AG10803 (cell line): ENCODE measurements around the gene ASCC1.

Source experiments
- DNase-seq: peaks from one replicate; pipeline ENCODE4 v3.0.0; 2010; ENCODE audit warnings: low read depth
- H3K4me3 ChIP-seq: 2 replicates; pipeline ENCODE4 v1.5.1; 2011; ENCODE audit warnings: mild to moderate bottlenecking, low read length, control low read depth
- TF ChIP-seq, protein P1 (sequence below): conservative IDR thresholded peaks from 2 replicates; pipeline ENCODE4 v1.5.1; 2011; ENCODE audit warnings: mild to moderate bottlenecking, low read length, control low read depth, inconsistent platforms

Gene ASCC1

DNA sequence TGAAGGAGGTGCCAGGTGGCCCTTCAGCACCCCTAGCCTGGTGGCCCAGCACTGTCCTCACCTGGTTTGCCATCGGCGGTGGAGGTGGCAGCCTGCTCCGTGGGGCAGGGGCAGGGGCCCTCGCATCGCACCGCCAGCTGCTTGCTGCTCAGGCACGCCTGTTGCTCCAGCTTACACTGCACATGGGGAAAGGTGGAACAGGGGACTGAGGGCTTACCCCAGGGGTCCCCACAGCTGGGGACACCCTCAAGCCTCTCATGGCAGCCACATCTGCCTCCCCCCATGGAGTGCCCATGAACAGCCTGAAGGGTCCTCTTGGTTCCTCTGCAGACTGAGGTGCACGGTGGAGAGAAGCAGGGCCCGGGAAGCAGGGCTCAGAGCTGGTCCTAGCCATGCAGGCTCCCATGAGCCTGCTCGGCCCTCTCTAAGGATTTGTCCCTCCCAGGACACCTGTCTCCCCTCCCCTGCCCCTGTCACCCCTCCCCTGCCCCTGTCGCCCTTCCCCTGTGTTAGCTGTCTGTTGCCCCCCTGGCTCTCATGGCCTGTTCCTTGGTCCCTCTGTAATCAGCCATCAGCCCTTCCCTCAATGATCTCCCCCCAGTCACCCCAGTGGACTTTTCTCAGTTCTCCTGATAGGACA is 147.8 kb downstream of the ASCC1 start:
- DNase-seq, result no peak
- H3K4me3 ChIP-seq, result no peak overlapping the region

GRCh38 chr10:72067463-72068125 is 148.5 kb downstream of the ASCC1 start:
- no peak for DNase-seq
- TF ChIP-seq, protein P1, sequence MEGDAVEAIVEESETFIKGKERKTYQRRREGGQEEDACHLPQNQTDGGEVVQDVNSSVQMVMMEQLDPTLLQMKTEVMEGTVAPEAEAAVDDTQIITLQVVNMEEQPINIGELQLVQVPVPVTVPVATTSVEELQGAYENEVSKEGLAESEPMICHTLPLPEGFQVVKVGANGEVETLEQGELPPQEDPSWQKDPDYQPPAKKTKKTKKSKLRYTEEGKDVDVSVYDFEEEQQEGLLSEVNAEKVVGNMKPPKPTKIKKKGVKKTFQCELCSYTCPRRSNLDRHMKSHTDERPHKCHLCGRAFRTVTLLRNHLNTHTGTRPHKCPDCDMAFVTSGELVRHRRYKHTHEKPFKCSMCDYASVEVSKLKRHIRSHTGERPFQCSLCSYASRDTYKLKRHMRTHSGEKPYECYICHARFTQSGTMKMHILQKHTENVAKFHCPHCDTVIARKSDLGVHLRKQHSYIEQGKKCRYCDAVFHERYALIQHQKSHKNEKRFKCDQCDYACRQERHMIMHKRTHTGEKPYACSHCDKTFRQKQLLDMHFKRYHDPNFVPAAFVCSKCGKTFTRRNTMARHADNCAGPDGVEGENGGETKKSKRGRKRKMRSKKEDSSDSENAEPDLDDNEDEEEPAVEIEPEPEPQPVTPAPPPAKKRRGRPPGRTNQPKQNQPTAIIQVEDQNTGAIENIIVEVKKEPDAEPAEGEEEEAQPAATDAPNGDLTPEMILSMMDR, result no peak
- H3K4me3 ChIP-seq, result no peak overlapping the region

More for the DNA sequence above, 147.8 kb downstream of the ASCC1 start:
- TF ChIP-seq, protein P1, result no peak

DNA sequence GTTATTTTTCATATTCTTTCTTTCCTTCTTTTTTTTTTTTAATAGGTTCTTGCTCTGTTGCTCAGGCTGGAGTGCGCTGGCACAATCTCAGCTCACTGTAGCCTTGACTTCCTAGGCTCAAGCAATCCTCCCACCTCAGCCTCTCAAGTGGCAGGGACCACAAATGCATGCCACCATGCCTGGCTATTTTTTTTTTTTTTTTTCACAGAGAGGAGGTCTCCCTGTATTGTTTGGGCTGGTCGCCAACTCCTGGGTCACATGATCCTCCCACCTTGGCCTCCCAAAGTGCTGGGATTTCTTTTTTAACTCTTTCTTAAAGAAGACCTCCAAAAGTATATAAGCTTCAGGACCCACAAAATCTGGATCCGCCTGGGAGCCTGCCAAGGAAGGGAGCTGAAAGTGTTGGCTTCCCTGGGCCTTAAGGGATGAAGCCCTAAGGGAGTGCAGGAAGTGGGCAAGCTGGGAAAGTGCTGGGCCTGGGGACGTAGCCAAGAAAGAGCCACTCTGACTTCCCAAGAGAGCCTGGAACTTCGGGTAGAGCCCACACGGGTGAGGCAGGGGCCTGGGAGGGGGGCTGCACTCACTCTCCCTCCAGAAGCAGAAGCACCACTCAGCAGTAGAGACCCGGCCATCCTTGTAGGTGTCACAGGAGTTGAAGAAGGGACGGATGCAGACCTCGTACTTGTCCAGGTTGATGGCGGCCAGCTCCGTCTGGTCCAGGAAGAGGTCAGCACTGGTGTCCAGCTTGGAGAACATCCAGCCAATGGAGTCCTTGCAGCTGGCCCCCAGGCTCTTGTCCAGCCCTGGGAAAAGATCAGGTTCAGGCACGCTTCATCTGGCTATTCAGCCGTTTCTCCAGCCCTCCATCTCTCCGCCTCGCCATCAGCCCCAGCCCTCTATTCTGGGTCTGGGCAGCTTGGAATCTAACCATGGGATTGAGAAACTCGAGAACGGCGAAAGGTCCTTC is 149.5 kb downstream of the ASCC1 start:
- no peak for DNase-seq
- no peak overlapping the region for H3K4me3 ChIP-seq
- TF ChIP-seq, protein P1, result no peak

- TF ChIP-seq, protein P1, result no peak
Measured at GRCh38 chr10:72065439-72066025, 150.5 kb downstream of the ASCC1 start.

DNA sequence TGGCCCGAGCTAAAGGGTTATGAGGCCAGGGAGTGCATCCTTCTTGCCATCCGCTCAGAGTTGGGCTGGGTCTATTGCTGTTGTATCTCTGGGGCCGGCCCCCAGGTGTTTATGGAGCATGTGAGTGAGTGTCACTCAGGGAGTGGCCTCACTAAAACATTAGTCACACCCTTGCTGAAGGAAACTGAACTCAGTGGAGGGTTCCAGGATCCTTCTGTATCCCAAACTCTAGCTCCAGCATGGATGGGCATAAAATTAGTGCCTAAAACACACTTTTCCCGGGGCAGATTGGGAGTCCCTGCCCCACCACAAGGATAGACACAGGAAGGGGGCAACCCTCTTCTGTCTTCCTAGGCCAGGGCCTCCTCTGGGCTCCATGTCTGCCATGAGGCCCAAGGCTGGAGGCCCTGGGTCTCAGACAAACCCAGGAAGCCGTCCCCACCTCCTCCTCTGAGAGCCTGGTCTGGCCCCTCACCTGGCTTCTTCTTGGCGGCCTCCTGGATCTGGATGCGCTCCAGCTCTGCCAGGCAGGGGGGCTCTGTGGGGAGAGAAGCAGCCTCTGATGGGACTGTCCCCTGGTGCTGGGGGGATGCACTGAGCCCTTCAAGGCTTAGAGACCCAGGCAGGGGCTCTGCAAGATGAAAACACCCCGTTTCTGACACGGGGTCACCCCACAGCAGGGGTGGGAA is 152.2 kb downstream of the ASCC1 start:
- TF ChIP-seq, protein P1, result no peak
- no peak overlapping the region for H3K4me3 ChIP-seq
- no peak for DNase-seq

More at GRCh38 chr10:72065439-72066025, 150.5 kb downstream of the ASCC1 start:
- DNase-seq, result no peak
- no peak overlapping the region for H3K4me3 ChIP-seq
